ENCODE data around the gene TCAP.
"Not testable (repeated sequence)": the region's sequence is repeated elsewhere in the genome, so short reads cannot be mapped to it uniquely, and the experiment has no call there.

TCAP gene

GRCh38 chr17:39687101-39687545, 22.0 kb downstream of the TCAP start:
- no peak for DNase-seq

- peak; percentile 69 for DNase-seq
Measured at GRCh38 chr17:39687546-39688474, 22.7 kb downstream of the TCAP start, which contains the start of gene PGAP3. Gene PGAP3, minus strand, starts transcription at chr17:39688057. Its CDS starts 43 bp downstream, at chr17:39688014.

GRCh38 chr17:39688475-39688835, 23.3 kb downstream of the TCAP start:
- DNase-seq, result no peak

- DNase-seq, result no peak
Measured at GRCh38 chr17:39688945-39689344, 23.8 kb downstream of the TCAP start.

- no peak for DNase-seq
Measured at GRCh38 chr17:39694593-39694992, 29.4 kb downstream of the TCAP start.

GRCh38 chr17:39695089-39695474, 29.9 kb downstream of the TCAP start:
- no peak for DNase-seq

- DNase-seq, result no peak
Measured at GRCh38 chr17:39696731-39697130, 31.6 kb downstream of the TCAP start.

- DNase-seq, result no peak
Measured at GRCh38 chr17:39697961-39698360, 32.8 kb downstream of the TCAP start.

- not testable (repeated sequence) for DNase-seq
Measured at GRCh38 chr17:39699157-39699817, 34.1 kb downstream of the TCAP start.

- no peak for DNase-seq
Measured at GRCh38 chr17:39699818-39700147, 34.6 kb downstream of the TCAP start, which contains the start of gene ERBB2. Gene ERBB2, plus strand, starts transcription at chr17:39700064. Its CDS starts 175 bp downstream, at chr17:39700239.

- DNase-seq, result no peak
Measured at GRCh38 chr17:39700148-39700987, 35.2 kb downstream of the TCAP start.

GRCh38 chr17:39701012-39701783, 36.0 kb downstream of the TCAP start:
- no peak for DNase-seq

- no peak for DNase-seq
Measured at GRCh38 chr17:39701784-39702422, 36.8 kb downstream of the TCAP start.

GRCh38 chr17:39702901-39703893, 38.0 kb downstream of the TCAP start:
- no peak for DNase-seq

GRCh38 chr17:39703913-39704312, 38.8 kb downstream of the TCAP start:
- DNase-seq, result no peak

GRCh38 chr17:39704821-39705551, 39.8 kb downstream of the TCAP start:
- no peak for DNase-seq

- DNase-seq, result no peak
Measured at GRCh38 chr17:39705786-39706348, 40.7 kb downstream of the TCAP start.

- no peak for DNase-seq
Measured at GRCh38 chr17:39706383-39706782, 41.2 kb downstream of the TCAP start.

GRCh38 chr17:39706921-39707337, 41.8 kb downstream of the TCAP start:
- no peak for DNase-seq
